Measurements from ENCODE around the gene FMO1. TPM values are rescaled to one million over a fixed set of nuclear protein-coding genes. Genes with fewer than 3 reads are reported as not detected.

The FMO1 gene
- total RNA-seq, 1 experiment from 2014 or later = not detected

GRCh38 chr1:171266930-171267329 lies 18.6 kb downstream of the FMO1 start:
- BruUV-seq (replicated peaks) = no TSS peak
- Histone ChIP-seq H3K27ac (ENCODE audit: low read depth, low read length, poor library complexity, severe bottlenecking) (no peak overlapping the region), H3K4me1 (ENCODE audit: insufficient read depth, low read length, poor library complexity, severe bottlenecking) (no peaks in the 10 kb centered on the region), H3K9me3 (ENCODE audit: low read depth, low read length, poor library complexity, severe bottlenecking) (no peaks in the 10 kb centered on the region), H3K36me3 (ENCODE audit: insufficient read depth, low read length, poor library complexity, severe bottlenecking) (no peaks in the 10 kb centered on the region), H3K4me3 (ENCODE audit: low read depth, low read length, poor library complexity, severe bottlenecking) (no peak overlapping the region), H3K27me3 (replicated peaks; ENCODE audit: insufficient read depth, low read depth, low read length, poor library complexity) (no peaks in the 10 kb centered on the region)
- CTCF ChIA-PET = no interaction called here
- POLR2A ChIA-PET (ENCODE audit: low non-redundant PET) = no interaction called here
- intact Hi-C loops (cut with micrococcal nuclease; ENCODE audit: unreplicated experiment) = no loop called here
- DNase-seq (ENCODE audit: low spot score) = no peak
- TF ChIP-seq CTCF (conservative IDR thresholded peaks at IDR 0.05; ENCODE audit: low read depth, low read length) = no peak
- no peak for TF ChIP-seq EZH2 (IDR thresholded peaks at IDR 0.05; ENCODE audit: borderline replicate concordance, low read depth, low read length, poor library complexity, severe bottlenecking)

GRCh38 chr1:171267391-171267790 lies 19.1 kb downstream of the FMO1 start:
- no peak for DNase-seq (ENCODE audit: low spot score)
- POLR2A ChIA-PET (ENCODE audit: low non-redundant PET) = no interaction called here
- CTCF ChIA-PET = no interaction called here
- Histone ChIP-seq H3K4me1 (ENCODE audit: insufficient read depth, low read length, poor library complexity, severe bottlenecking) (no peaks in the 10 kb centered on the region), H3K4me3 (ENCODE audit: low read depth, low read length, poor library complexity, severe bottlenecking) (no peak overlapping the region), H3K27me3 (replicated peaks; ENCODE audit: insufficient read depth, low read depth, low read length, poor library complexity) (no peaks in the 10 kb centered on the region), H3K9me3 (ENCODE audit: low read depth, low read length, poor library complexity, severe bottlenecking) (no peaks in the 10 kb centered on the region), H3K27ac (ENCODE audit: low read depth, low read length, poor library complexity, severe bottlenecking) (no peak overlapping the region), H3K36me3 (ENCODE audit: insufficient read depth, low read length, poor library complexity, severe bottlenecking) (no peaks in the 10 kb centered on the region)
- BruUV-seq (replicated peaks) = no TSS peak
- intact Hi-C loops (cut with micrococcal nuclease; ENCODE audit: unreplicated experiment) = no loop called here
- TF ChIP-seq EZH2 (IDR thresholded peaks at IDR 0.05; ENCODE audit: borderline replicate concordance, low read depth, low read length, poor library complexity, severe bottlenecking) = no peak
- TF ChIP-seq CTCF (conservative IDR thresholded peaks at IDR 0.05; ENCODE audit: low read depth, low read length) = no peak

- ChIA-PET CTCF (no interaction called here), POLR2A (ENCODE audit: low non-redundant PET) (no interaction called here)
- H3K36me3 ChIP-seq (ENCODE audit: insufficient read depth, low read length, poor library complexity, severe bottlenecking) = no peaks in the 10 kb centered on the region
- no peak overlapping the region for H3K4me3 ChIP-seq (ENCODE audit: low read depth, low read length, poor library complexity, severe bottlenecking)
- H3K27me3 ChIP-seq (replicated peaks; ENCODE audit: insufficient read depth, low read depth, low read length, poor library complexity) = no peaks in the 10 kb centered on the region
- no peak overlapping the region for H3K27ac ChIP-seq (ENCODE audit: low read depth, low read length, poor library complexity, severe bottlenecking)
- no TSS peak for BruUV-seq (replicated peaks)
- no peaks in the 10 kb centered on the region for H3K4me1 ChIP-seq (ENCODE audit: insufficient read depth, low read length, poor library complexity, severe bottlenecking)
- no peak for DNase-seq (ENCODE audit: low spot score)
- intact Hi-C loops (cut with micrococcal nuclease; ENCODE audit: unreplicated experiment) = no loop called here
- TF ChIP-seq CTCF (conservative IDR thresholded peaks at IDR 0.05; ENCODE audit: low read depth, low read length) (no peak), EZH2 (IDR thresholded peaks at IDR 0.05; ENCODE audit: borderline replicate concordance, low read depth, low read length, poor library complexity, severe bottlenecking) (no peak)
- no peaks in the 10 kb centered on the region for H3K9me3 ChIP-seq (ENCODE audit: low read depth, low read length, poor library complexity, severe bottlenecking)
Observed at GRCh38 chr1:171270806-171271205, 22.5 kb downstream of the FMO1 start.
